HG02938 (cell line): ENCODE data around the gene FH.

Experiments used
- ATAC-seq: cut with Tn5 transposase; IDR thresholded peaks from one replicate; pipeline ENCODE4 v1.9.1; 2021; ENCODE audit warnings: mild to moderate bottlenecking, moderate library complexity; ENCODE audit not compliant: unreplicated experiment

FH gene

GRCh38 chr1:241525026-241525425, 5.5 kb upstream of the FH start:
- ATAC-seq: no peak

- ATAC-seq: no peak
These were observed 2.2 kb upstream of the FH start for GRCh38 chr1:241521718-241522117.

- no peak for ATAC-seq
These were observed 518 bp upstream of the FH start for GRCh38 chr1:241520080-241520465.

DNA sequence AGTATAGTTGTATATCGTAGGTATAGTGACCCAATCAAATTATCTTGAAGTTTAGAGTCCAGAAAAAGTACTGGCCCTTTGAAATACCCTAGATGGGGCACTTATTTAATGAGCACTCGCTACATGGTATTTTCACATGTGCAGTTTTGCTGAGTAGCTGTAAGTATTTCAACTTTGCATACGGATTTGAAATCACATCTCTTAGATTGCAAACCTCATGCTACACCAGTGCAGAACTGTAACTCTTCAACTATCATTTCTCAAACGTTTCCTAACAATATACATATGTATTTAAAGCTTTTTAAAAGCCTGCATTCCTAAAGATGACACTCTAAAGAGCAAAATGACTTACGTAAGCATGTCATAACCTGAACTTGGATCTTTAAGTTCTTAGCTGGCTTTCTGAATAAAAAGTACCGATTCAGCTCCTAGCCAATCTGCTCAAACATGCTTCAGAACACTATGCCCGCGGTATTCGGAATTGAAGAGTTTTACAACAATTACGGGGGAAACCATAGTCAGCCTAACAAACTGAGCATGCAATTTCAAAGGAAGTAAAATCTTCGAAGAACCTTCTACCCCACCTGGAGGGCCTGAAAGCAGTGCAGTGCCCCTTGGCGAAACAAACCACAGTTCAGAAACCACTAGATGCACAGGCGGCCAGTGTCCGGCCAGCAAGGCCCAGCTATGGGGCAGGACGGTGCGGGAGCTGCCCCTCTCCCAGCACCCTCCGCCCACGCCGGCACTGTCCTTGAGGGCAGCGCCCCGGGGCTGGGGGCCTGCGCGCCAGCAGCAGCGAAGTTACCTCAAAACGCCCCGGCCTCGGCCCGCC, 863 bp downstream of the FH start:
- peak; percentile 27 for ATAC-seq

DNA sequence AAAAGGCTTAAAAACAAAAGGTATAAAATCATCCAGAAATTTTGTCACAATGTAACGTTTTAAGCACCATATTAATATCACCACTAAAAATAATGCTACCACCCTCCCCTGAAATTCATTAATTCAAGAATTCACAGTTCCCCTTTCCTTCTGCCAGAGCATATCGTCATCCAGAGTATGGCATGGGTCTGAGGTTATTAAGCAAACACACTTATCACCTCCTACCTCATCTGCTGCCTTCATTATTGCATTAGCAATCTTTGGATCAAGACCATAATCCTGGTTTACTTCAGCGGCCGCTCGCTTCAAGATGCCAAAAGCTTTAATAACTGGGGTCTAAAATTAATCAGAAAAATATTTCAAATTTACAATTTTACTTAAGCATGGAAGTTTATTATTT, 6.2 kb downstream of the FH start:
- no peak for ATAC-seq

DNA sequence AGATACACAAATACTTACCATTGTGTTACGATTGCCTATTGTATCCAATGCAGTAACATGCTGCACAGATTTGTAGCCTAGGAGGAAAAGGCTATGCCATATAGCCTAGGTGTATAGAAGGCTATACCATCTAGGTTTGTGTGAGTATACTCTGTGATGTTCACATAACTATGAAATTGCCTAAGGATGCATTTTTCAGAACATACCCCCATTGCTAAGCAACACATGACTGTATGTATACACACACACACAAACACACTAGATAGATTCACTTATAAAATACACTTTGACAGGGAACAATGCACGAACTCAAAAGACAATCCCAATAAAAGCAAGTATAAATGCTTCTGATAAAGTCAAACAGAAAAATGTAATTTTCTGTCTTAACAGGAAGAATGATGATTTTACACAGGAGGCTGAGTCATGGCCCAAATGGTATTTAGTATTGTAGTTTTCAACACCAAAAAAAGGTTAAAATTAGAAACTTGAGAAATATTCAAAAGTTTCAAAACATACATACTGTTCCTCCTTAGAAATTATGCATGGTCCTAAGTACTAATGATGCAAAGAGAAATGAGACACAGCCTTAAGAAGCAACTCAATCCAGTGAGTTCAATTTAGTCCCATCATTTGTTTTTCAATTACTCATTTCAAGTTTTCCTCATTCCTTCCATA, 12.2 kb downstream of the FH start:
- no peak for ATAC-seq

DNA sequence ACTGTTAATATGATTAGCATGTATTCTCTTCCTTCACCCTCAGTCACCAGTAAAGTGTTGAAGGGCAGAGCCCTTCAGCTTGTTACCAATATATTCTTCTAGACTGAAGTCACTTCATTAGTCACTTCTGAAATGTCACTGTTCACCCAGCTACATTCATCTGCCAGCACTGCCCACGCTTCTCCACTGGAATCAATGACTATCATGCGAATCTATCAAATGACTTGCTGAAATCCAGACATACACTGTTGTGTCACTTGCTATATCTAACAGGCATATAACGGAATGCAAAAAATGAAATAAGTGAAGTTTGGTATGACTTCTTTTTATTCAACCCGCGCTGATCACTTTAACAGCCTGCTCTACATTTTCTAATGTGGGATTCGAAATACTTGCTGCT, 16.1 kb downstream of the FH start:
- no peak for ATAC-seq

DNA sequence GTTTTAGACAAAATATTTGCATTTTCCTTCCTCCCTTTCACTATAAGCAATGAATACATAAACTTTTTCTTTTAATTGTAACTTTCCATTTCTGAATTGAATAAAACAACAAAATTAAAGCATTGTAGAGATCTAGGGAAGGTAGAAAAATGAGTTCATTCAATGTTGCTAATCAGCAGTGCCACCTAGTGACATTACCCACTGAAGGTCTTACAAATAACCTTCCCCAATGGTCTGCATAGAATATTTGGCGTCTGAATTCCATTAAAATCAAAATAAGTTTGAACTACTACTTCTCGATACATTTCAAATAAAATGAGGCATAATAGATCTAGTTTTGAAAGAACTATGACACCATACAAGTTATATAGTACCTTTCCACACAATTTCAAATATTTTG, 19.6 kb downstream of the FH start:
- ATAC-seq: no peak

DNA sequence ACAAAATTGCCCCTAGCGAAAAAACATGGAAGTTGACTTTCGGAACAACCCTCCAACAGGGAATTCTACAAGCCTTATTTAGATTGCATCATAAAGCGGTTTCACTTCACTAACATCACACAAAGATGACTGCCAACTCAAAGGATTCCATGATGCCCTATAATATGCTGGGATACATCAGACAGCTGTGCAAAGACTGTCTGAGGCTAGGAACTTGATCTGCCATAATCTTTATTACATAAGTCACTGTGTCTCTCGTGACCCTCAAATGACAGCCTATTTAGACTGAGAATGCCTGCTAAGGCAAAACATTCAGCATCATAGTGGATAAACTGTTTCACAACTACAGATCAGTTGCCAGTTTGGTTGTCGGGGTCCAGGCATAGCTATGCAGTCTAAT, 23.8 kb downstream of the FH start:
- no peak for ATAC-seq

DNA sequence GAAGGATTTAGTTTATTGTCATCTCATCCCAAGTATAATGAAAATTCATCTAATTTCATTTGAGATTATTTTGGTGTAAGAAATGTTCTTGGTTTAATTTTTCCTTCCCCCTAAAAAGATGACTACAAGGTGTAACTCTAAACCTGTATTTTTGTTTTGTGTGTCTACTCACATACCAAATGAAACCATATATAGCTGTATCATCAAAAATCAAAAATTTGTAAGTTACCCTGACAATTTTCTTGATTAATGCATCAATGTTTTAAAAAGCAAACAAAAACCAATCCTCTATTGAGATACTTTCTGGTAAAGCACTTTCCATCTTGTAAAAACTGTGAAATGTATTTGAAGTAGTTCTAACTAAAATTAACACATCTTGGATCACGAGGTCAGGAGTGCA, 30.8 kb downstream of the FH start:
- ATAC-seq: no peak

- ATAC-seq: peak; percentile 63
These were observed 34.0 kb downstream of the FH start for GRCh38 chr1:241485554-241485992.

DNA sequence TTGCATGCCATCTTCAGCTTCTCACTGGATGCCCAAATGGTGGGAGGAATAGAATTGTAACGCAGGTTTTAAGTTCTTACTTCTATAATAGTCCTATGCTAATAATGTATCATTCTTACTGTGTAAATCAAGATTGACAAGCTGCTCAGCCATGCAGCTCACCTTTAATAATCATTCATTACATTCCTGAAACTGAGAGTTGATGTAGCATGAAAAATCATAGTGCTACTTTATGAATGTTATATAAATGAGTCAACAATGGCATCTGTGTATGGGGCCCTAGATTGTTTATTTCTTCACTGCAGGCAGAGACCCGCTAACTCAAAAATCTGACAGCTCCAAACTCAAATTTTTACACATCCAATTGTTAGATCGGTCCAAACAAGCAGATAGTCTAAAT, 34.4 kb downstream of the FH start:
- ATAC-seq: peak; percentile 89

DNA sequence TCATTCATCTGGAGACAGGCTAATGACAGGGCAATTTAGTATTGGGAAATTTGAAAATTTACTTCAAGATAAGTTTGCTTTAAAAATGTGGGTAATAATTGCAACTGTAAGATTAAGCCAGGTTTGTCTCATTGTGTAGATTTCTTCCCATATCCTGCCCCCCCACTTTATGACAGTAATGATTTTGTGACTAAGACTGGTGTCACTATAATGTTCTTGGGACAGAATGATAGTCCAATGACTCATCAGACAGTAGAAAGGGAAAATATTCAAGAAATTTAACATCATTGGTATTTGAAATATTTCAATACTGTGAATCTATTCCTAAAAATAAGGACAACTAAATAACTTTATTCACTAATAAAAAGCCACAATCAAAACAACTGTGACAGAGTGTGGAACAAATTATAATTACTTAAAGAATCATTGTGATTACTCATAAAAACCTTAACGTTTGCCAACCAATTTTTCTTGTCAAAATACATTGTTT, 36.7 kb downstream of the FH start:
- ATAC-seq: no peak

DNA sequence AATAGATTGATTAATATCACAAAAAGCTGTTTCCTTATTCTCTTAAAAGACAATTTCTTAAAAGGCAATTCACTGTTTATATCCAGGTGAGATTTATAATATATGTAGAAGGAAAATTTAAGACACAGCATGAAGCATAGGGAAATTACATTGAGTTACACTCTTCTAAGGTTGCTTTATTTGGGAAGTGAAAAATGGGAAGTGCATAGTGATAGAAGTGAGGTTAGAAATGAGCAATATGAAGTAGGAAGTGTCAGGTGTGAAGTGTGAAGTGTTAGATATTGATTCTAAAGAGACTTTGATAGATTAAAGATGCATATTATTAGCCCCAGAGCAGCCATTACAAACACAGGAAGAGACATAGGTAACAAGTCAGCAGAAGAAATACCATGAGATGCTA, 40.3 kb downstream of the FH start:
- no peak for ATAC-seq

GRCh38 chr1:241475671-241476070, 43.9 kb downstream of the FH start:
- ATAC-seq: peak; percentile 44

- ATAC-seq: no peak
These were observed 46.5 kb downstream of the FH start for GRCh38 chr1:241473026-241473425.

- no peak for ATAC-seq
These were observed 48.5 kb downstream of the FH start for GRCh38 chr1:241470908-241471590.

DNA sequence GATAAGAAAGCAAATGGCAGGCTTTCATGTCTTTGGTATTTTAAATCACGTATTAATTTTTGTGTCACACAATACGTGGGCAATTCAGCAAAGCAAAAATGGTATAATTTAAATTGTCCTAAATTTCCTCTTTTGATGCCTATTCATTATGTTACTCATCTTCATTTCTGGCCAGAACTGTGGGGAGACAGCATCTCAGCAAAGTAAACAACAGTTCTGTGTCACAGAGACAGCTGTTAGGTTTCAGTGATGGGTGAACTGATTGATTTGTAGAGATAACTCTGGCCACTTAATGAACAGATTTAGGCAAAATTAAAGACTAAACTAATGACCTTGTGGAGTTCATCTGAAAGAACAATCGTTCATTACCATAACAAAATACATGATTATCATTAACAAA, 49.2 kb downstream of the FH start:
- ATAC-seq: no peak

- no peak for ATAC-seq
These were observed 53.9 kb downstream of the FH start for GRCh38 chr1:241465673-241466072.

- ATAC-seq: no peak
These were observed 54.6 kb downstream of the FH start for GRCh38 chr1:241464985-241465384.

DNA sequence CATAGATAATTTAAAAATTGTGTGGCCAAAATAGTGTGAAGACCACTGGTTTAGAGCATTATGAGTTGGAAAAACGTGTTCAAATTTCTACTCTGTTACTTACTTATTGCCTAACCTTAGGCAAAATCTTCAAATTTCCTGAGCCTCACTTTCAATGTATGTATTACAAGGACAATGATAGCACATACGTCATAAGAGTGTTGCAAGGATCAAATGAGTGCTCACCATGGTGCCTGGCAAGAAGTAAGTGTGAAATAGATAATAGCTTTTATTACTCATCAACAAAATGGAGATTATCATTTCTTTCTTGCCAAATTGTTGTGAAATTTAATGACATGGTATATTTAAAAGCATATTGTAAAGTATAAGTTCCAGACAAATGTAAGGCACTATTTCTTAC, 57.2 kb downstream of the FH start:
- no peak for ATAC-seq
